Measurements from ENCODE around the gene COPG1. TPM values are rescaled to one million over a fixed set of nuclear protein-coding genes. Genes with fewer than 3 reads are reported as not detected.

The COPG1 gene
- total and polyA plus RNA-seq, 9 of the 15 experiments (the other 6 are each of a cell fraction or from before 2014, with no cell fraction given), result 40.3 to 105 (median 62.4) TPM

DNA sequence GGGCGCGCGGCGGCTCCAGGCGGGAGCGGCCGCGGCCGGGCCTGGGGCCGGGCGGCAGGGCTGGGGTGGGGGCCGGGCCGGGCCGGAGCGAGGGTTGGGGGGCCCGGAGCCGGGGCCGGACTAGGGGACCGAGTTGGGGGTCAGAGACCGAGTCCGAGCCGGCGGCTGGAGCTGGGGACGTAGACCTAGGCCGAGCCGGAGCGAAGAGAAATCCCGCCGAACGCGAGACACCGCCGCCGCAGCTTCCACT, 66.5 kb downstream of the COPG1 start (continued):
- TF ChIP-seq SFPQ (IDR thresholded peaks at IDR 0.05; ENCODE audit: low read depth, low read length), result no peak

DNA sequence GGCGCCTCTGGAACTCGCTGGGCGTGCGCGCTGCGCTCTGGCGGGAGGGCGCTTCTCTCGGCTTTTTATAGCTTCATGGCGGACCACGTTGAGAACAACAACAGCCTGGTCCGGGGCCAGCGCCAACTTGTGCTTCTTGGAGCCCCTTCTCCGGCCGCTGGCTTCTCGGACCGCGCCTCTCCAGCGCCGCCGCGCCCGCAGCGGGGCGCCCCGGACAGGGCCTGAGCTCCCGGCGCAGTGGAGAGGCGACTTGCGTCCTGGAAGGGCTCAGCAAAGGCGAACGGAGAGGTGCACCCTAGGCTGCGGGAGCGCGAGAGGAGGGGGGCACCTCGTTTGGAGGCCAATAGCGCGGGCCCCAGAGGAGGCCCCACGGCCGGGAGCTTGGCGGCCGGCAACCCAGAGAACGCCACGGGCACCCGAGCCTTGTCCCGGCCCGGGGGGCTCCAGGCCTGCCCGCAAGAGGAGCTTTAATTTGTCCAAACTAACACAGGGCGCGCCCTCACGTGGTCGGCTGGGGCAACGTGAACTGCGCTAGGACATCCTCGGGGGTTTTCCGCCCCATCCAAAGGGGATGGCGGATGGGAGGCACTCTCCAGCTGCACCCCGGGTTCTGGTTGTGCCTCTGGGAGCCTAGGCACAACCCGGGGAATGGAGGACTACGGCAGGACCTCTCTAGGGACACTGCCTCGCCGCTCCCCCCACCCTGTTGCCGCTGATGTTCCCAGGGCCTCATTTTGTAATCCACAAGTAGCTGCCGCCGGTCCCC, 67.0 kb downstream of the COPG1 start:
- H3K9me3 ChIP-seq (replicated peaks; ENCODE audit: control insufficient read depth, insufficient read depth, low read depth, low read length), result no peaks in the 10 kb centered on the region
- peak overlapping the region; percentile 78 for H3K4me2 ChIP-seq (ENCODE audit: insufficient read depth, low read length)
- ATAC-seq, result peak; percentile 62
- no peaks in the 10 kb centered on the region for H3K36me3 ChIP-seq (ENCODE audit: control insufficient read depth, insufficient read depth, low read length)
- in situ Hi-C loops (cut with MboI) (no loop called here), intact Hi-C loops (cut with micrococcal nuclease) (no loop called here)
- H3K4me3 ChIP-seq, result peak overlapping the region; percentile 78
- FAIRE-seq, result peak; percentile 46
- CTCF ChIA-PET (ENCODE audit: low intra/inter-chr PET ratio), result no interaction called here
- no peaks in the 10 kb centered on the region for H3K9me1 ChIP-seq (ENCODE audit: control insufficient read depth, insufficient read depth, low read length)
- 1% methylated on average over 37 of the region's 65 CpGs for WGBS (ENCODE audit: insufficient coverage, low coverage, missing lambda C conversion rate)
- H3K4me1 ChIP-seq (replicated peaks in 1 of 2; ENCODE audit: control insufficient read depth in 2 of 2, insufficient read depth in 2 of 2, low read length in 2 of 2), result peaks cover 18 to 38% of the 10 kb centered on the region in 2 experiments; a peak in 4 of 5 replicates
- H2AFZ ChIP-seq (ENCODE audit: low read depth, low read length), result peak overlapping the region; percentile 90
- H3K27me3 ChIP-seq (ENCODE audit: control insufficient read depth in 2 of 2, insufficient read depth in 2 of 2, low read length in 2 of 2), result no peaks in the 10 kb centered on the region
- peak overlapping the region; percentile 73 to 95 for H3K9ac ChIP-seq (ENCODE audit: insufficient read depth in 1 of 2, low read depth in 2 of 2, low read length in 2 of 2)
- DNase-seq (ENCODE audit: extremely low read depth in 1 of 4, low spot score in 3 of 4), result peak; percentile 68 to 87 (median 77)
- BruUV-seq (replicated peaks), result no TSS peak
- peak overlapping the region; percentile 80; the same call in 2 of the 3 replicates for H3K27ac ChIP-seq (ENCODE audit: extremely low read depth, low read depth, low read length)
- peaks cover 5% of the 10 kb centered on the region; the same call in 1 of the 2 replicates for H4K20me1 ChIP-seq (replicated peaks; ENCODE audit: control insufficient read depth, insufficient read depth, low read length)
- POLR2A ChIA-PET, result interaction anchor here (0.6 to 2.5 kb wide), 26 partner anchors 10 to 661 kb away, joined by 3 to 20 read pairs (median 4); partner anchors contain the start of genes COPG1, EFCAB12, HMCES and IFT122
- peaks cover 17% of the 10 kb centered on the region for H3K79me2 ChIP-seq (ENCODE audit: control insufficient read depth, insufficient read depth, low read length)
- TF ChIP-seq, protein P1, sequence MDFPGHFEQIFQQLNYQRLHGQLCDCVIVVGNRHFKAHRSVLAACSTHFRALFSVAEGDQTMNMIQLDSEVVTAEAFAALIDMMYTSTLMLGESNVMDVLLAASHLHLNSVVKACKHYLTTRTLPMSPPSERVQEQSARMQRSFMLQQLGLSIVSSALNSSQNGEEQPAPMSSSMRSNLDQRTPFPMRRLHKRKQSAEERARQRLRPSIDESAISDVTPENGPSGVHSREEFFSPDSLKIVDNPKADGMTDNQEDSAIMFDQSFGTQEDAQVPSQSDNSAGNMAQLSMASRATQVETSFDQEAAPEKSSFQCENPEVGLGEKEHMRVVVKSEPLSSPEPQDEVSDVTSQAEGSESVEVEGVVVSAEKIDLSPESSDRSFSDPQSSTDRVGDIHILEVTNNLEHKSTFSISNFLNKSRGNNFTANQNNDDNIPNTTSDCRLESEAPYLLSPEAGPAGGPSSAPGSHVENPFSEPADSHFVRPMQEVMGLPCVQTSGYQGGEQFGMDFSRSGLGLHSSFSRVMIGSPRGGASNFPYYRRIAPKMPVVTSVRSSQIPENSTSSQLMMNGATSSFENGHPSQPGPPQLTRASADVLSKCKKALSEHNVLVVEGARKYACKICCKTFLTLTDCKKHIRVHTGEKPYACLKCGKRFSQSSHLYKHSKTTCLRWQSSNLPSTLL (IDR thresholded peaks at IDR 0.05), result peak; percentile 84; the same call in 1 of the 2 replicates
- TF ChIP-seq ZNF511 (CRISPR knock-in tag; IDR thresholded peaks at IDR 0.05) (no peak), RHOXF2B (CRISPR knock-in tag; conservative IDR thresholded peaks at IDR 0.05) (no peak), USF1 (CRISPR knock-in tag; IDR thresholded peaks at IDR 0.05) (peak; percentile 73), KAT7 (CRISPR knock-in tag; IDR thresholded peaks at IDR 0.05; ENCODE audit: borderline replicate concordance) (no peak), TAF7 (tag; IDR thresholded peaks at IDR 0.05) (0 out of 2 replicates have a peak, but pooled peaks have one; percentile 19), ELF1 (tag; IDR thresholded peaks at IDR 0.05) (no peak), HDAC8 (tag; IDR thresholded peaks at IDR 0.05) (no peak)
- TF ChIP-seq, protein P2, sequence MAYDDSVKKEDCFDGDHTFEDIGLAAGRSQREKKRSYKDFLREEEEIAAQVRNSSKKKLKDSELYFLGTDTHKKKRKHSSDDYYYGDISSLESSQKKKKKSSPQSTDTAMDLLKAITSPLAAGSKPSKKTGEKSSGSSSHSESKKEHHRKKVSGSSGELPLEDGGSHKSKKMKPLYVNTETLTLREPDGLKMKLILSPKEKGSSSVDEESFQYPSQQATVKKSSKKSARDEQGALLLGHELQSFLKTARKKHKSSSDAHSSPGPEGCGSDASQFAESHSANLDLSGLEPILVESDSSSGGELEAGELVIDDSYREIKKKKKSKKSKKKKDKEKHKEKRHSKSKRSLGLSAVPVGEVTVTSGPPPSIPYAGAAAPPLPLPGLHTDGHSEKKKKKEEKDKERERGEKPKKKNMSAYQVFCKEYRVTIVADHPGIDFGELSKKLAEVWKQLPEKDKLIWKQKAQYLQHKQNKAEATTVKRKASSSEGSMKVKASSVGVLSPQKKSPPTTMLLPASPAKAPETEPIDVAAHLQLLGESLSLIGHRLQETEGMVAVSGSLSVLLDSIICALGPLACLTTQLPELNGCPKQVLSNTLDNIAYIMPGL (CRISPR knock-in tag; IDR thresholded peaks at IDR 0.05), result 0 out of 2 replicates have a peak, but pooled peaks have one; percentile 15

Measured in K562 (cell line).